GM12873 (cell line): Measurements from ENCODE around the gene HIP1R.

Experiments used
- TF ChIP-seq, protein P1 (sequence below): IDR thresholded peaks from 2 replicates; pipeline ENCODE4 v1.5.1; 2012; ENCODE audit warnings: low read depth, mild to moderate bottlenecking, moderate library complexity, low read length, control low read depth; ENCODE audit not compliant: insufficient read depth; ENCODE audit errors: missing control alignments

HIP1R gene

DNA sequence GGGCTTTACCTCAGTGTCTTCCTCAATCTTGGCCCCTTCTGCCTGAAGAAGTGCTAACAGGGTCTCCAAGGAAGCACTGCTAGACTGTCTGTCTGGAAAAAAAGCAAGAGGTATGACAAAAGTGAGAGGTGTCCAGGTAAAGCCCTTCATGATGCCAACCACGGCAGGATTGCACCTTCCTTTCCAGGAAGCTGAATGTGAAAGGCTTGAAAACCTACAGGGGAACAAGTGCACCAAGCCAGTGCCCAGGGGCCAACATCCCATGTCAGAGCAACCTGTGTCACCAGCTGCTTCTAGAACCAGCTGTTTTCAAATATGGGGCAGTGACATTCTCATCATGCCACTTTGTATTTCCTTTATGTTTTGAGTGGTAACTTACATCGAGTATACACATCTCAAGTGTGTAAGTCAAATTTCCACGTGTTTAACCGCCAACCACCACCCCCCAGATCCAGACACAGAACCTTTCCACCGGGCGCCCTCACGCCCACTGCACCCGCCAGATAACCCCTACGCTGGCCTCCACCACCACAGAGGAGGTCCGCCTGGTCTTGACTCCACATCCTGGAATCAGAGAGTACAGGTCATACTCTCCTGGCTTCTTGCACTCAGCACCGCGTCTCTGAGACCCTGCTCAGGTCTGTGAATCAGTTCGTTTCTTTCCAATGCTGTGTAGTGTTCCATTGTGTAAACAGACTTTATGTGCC lies 33.4 kb downstream of the HIP1R start:
- TF ChIP-seq, protein P1, sequence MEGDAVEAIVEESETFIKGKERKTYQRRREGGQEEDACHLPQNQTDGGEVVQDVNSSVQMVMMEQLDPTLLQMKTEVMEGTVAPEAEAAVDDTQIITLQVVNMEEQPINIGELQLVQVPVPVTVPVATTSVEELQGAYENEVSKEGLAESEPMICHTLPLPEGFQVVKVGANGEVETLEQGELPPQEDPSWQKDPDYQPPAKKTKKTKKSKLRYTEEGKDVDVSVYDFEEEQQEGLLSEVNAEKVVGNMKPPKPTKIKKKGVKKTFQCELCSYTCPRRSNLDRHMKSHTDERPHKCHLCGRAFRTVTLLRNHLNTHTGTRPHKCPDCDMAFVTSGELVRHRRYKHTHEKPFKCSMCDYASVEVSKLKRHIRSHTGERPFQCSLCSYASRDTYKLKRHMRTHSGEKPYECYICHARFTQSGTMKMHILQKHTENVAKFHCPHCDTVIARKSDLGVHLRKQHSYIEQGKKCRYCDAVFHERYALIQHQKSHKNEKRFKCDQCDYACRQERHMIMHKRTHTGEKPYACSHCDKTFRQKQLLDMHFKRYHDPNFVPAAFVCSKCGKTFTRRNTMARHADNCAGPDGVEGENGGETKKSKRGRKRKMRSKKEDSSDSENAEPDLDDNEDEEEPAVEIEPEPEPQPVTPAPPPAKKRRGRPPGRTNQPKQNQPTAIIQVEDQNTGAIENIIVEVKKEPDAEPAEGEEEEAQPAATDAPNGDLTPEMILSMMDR, result no peak

DNA sequence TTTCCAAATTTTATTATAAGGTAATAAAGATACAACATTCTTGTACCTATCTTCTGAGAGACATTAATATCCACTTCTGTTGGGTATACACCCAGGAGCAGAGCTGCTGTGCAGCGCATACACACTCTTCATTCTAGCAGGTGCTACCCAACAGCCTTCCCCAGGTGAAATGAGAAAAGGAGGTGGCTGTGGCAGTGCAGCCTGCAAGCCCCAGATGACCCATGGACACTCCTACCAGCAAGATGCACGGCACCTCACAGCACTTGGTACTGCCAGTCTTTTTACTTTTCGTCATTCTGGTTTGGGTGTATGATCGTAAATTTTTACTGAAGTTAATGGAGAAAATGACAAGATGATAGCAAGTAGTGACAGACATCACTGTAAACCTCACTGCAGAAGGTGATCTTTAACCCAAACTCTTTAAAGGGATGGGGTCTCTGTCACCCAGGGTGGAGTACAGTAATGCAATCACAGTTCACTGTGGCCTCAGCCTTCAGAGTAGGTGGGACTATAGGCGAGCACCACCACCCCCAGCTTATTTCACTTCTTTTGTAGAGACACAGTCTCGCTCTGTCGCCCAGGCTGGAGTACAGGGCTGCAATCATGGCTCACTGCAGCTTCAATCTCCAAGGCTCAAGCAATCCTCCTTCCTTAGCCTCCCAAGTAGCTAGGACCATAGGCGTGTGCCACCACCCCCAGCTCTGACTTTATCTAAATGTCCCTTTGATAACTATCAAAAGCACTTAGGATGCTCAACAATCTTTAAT lies 34.1 kb downstream of the HIP1R start:
- TF ChIP-seq, protein P1, result no peak

DNA sequence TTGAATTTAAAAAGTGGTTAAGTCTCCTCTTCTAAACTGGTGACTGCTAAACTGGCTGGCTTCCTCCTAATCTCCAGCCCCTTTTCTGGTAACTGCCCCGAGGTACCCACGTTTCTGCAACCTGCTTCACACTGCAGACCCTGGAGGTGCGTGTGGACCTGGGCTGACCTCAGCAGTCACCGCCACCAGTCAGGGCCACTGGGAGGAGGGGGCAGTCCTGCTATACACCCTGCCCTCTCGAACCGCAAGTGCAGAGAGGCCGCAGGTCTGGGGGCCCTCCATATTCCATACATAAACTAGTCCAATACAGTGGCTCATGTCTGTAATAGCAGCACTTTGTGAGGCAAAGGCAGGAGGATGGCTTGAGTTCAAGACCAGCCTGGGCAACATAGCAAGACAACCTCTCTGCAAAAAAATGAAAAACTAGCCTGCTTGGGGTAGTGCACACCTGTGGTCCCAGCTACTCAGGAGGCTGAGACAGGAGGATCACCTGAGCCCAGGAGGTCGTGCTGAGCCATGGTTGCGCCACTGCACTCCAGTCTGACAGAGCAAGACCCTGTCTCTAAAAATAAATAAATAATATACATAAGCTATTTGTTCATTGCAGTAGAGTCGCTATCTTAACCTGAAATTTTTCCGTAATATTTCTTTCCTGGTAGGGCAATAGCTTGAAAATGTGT lies 35.0 kb downstream of the HIP1R start:
- TF ChIP-seq, protein P1, result no peak

DNA sequence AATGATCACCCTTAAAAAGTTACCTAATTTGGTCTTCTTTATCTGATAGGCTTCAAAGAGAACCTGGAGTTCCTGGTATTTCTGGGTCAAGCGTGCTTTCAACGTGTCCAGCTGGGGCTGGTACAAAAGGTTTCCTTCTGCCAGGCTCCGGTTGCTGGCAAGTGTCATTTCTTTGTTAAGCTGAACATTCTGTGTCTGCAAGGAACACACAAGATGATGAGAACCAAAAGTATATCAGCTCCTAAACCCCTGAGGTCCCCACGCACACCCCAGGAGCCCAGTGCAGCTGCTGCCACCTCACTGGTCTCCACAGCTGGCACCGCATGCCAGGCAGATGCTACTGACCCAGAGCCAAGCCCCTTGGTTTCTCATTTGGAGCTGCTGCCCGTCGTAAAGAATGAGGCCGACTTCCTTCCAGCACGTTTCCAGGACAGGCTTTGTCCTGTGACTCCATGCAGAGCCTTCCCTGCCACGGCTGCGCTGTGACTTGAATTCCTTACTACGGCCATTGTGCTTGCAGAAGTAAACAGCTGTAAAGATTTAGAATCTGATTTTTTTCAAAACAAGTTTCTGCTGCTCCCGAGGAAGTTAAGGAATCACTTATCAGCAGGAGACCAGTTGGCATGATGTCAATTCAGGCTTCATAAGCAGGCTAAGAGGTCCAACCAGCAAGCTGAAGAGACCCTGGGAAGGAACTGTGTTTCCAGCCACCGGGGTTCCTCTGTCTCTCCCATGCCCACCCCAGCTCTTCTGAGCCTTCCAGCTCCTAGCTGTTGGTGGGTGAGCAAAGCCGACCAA lies 35.8 kb downstream of the HIP1R start:
- TF ChIP-seq, protein P1, result no peak

DNA sequence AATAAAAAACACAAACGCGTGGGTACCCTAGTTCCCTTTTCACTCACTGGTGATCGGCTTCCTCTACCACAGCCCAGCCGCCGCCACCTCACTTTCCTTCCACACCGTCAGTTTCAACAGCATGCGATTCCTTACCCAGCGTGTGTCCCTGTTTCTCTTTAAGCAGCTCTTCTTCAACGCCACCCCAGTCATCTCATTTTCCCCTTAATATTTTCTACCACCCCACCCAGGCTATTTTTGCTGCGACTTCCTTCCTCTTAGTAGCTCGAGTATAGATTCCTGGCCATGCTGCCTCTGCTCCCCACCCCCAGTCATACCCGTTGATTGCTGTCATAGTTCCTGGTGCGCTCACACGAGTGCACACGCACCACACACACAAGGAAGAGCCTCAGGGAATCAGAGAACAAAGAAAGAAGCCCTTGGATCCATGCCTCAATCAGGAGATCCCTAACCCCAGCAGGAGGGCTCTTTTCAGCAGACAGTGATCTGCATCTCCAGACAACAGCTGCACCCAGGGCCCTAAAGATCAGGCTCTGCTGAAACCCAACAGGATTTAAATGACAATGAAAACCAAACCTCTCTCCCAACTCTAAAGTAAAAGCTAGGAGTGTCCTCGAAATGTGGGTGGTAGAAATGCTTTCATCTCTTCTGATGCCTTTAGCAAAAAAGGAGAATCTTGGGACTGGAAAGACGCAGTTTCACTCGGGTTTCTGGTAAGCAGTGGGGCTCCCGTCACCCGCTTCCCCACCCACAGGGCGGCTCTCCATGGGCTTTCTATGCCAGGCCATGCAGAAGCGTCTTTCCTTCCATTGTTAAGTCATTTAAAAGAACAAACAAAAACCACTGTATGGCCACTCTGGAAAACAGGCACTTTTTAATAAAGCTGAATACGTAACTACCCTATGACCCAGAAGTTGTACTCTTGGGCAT lies 36.9 kb downstream of the HIP1R start:
- TF ChIP-seq, protein P1, result no peak

DNA sequence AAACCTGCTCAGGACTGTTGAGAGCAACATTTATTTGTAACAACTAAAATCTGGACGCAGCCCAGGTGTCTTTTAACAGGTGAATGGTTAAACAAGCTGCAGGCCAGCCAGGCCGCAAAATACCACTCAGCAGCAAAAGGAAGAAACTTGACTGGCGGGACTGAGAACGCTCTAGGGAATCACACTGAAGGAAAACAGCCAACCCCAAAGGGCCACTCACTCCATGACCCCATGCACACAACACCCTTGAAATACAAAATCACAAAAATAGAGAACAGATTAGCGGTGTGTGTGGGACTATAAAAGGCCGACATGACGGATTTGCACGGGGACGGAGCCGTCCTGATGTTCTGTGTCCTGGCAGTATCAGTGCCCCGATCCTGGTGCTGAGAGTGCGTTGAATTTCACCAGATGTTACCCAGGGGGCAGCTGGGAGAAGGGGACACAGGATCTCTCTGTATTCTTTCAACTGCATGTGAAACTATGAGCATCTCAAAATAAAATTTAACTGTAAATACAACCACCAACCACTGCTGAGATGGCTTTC lies 37.6 kb downstream of the HIP1R start:
- TF ChIP-seq, protein P1, result no peak
